HCT116 (cell line): ENCODE measurements around the gene TFB2M. TPM values are rescaled to one million over a fixed set of nuclear protein-coding genes. Genes with fewer than 3 reads are reported as not detected.

ENCODE experiments used
- ATAC-seq: fragments of 200-7000 bp; cut with Tn5 transposase; 2 replicates; pipeline ENCODE4 v1.9.1; 2020; ENCODE audit warnings: mild to moderate bottlenecking, moderate library complexity
- BruUV-seq: library from RNA; stranded (reverse); fragments of 400-500 nt; replicated peaks from 2 replicates; lab custom pipeline; 2021; lab: Mats Ljungman, UMichigan
- CTCF ChIA-PET: fragments of 300-600 bp; sonication (Branson Sonifier 250); formaldehyde crosslinking; loops from one replicate; lab custom pipeline; 2021; ENCODE audit warnings: antibody characterized with exemption; lab: Charles Lee
- POLR2A ChIA-PET: fragments of 300-600, 350-600 bp; sonication (Branson Sonifier 250); formaldehyde crosslinking; loops from one replicate; lab custom pipeline; 2021; ENCODE audit warnings: antibody characterized with exemption; lab: Charles Lee
- RAD21 ChIA-PET, 2 experiments: fragments of 300-600 bp; sonication (Branson Sonifier 250); formaldehyde crosslinking; loops; one replicate each; lab custom pipeline; 2023; ENCODE audit warnings: low total read pairs in 2 of 2; ENCODE audit not compliant: uncharacterized antibody in 2 of 2, unreplicated experiment in 2 of 2, low non-redundant PET in 1 of 2; lab: Charles Lee
- DNase-seq: peaks from one replicate; pipeline ENCODE4 v3.0.0-alpha.2; 2010; ENCODE audit warnings: low read depth, low spot score
- H2AFZ ChIP-seq: fragments of 200-600 bp; shearing (Covaris generic), sonication (generic); 2 replicates; pipeline ENCODE4 v1.6.1; 2017; ENCODE audit warnings: low read depth, mixed run types, mixed read lengths, antibody characterized with exemption, low read length; ENCODE audit not compliant: poor library complexity, severe bottlenecking
- H3K27ac ChIP-seq: 2 replicates; pipeline ENCODE4 v1.5.1; 2012; ENCODE audit warnings: low read depth, low read length
- H3K27me3 ChIP-seq: fragments of 200-600 bp; sonication (generic); 2 replicates; pipeline ENCODE4 v1.6.1; 2016; ENCODE audit warnings: mixed run types, low read length, mixed read lengths; ENCODE audit not compliant: insufficient read depth
- H3K36me3 ChIP-seq, 2 experiments: fragments of 200-500 bp in 1 of 2; fragments of 200-600 bp in 1 of 2; sonication (Bioruptor generic) in 1 of 2; sonication (generic) in 1 of 2; 2 replicates each; pipeline versions ENCODE4 v1.5.1 to v1.6.1; 2014 to 2016; ENCODE audit warnings: low read length in 2 of 2, inconsistent platforms in 1 of 2, mixed read lengths in 1 of 2, mixed run types in 1 of 2; ENCODE audit not compliant: insufficient read depth in 2 of 2, control insufficient read depth in 1 of 2
- H3K4me1 ChIP-seq, 2 experiments: fragments of 200-600 bp in 1 of 2; sonication (generic) in 1 of 2; 2 replicates each; pipeline versions ENCODE4 v1.5.1 to v1.6.1; 2012 to 2017; ENCODE audit warnings: low read length in 2 of 2, inconsistent platforms in 1 of 2, mild to moderate bottlenecking in 1 of 2, mixed read lengths in 1 of 2, mixed run types in 1 of 2, moderate library complexity in 1 of 2; ENCODE audit not compliant: insufficient read depth in 2 of 2, control insufficient read depth in 1 of 2
- H3K4me2 ChIP-seq: fragments of 200-600 bp; sonication (generic); 2 replicates; pipeline ENCODE4 v1.6.1; 2017; ENCODE audit warnings: mixed run types, low read length, mixed read lengths
- H3K4me3 ChIP-seq, 2 experiments: fragments of 200-600 bp in 1 of 2; sonication (generic) in 1 of 2; replicated peaks in 1 of 2; 2 replicates each; pipeline ENCODE4 v1.5.1; 2011 to 2016; ENCODE audit warnings: low read length in 2 of 2, control low read depth in 1 of 2, low read depth in 1 of 2, mild to moderate bottlenecking in 1 of 2, mixed read lengths in 1 of 2, mixed run types in 1 of 2
- H3K79me2 ChIP-seq: fragments of 200-600 bp; sonication (generic); 2 replicates; pipeline ENCODE4 v1.6.1; 2017; ENCODE audit warnings: mild to moderate bottlenecking, mixed run types, low read length, moderate library complexity, mixed read lengths; ENCODE audit not compliant: insufficient read depth
- H3K9ac ChIP-seq: fragments of 200-600 bp; sonication (generic); 2 replicates; pipeline ENCODE4 v1.6.1; 2016; ENCODE audit warnings: low read length, mixed read lengths
- H3K9me2 ChIP-seq: fragments of 200-600 bp; sonication (generic), shearing (Covaris generic); 2 replicates; pipeline ENCODE4 v1.6.1; 2017; ENCODE audit warnings: mixed run types, mild to moderate bottlenecking, moderate library complexity; ENCODE audit not compliant: insufficient read depth
- H3K9me3 ChIP-seq, 2 experiments: fragments of 200-500 bp in 1 of 2; fragments of 200-600 bp in 1 of 2; sonication (Bioruptor generic) in 1 of 2; sonication (generic) in 1 of 2; 2 replicates each; pipeline ENCODE4 v1.6.1; 2014 to 2017; ENCODE audit warnings: low read length in 2 of 2, mixed read lengths in 2 of 2, inconsistent platforms in 1 of 2, low read depth in 1 of 2, mild to moderate bottlenecking in 1 of 2, mixed run types in 1 of 2, moderate library complexity in 1 of 2; ENCODE audit not compliant: control insufficient read depth in 1 of 2, insufficient read depth in 1 of 2
- H4K20me1 ChIP-seq: fragments of 200-600 bp; sonication (generic), shearing (Covaris generic); 2 replicates; pipeline ENCODE4 v1.6.1; 2017; ENCODE audit warnings: mixed run types, mild to moderate bottlenecking, moderate library complexity; ENCODE audit not compliant: insufficient read depth
- CEBPB ChIP-seq: IDR thresholded peaks from 2 replicates; pipeline ENCODE4 v1.6.1; 2012; ENCODE audit warnings: low read depth
- EGR1 ChIP-seq: IDR thresholded peaks from 2 replicates; pipeline ENCODE4 v1.6.1; 2012; ENCODE audit warnings: low read depth
- ELF1 ChIP-seq: IDR thresholded peaks from 2 replicates; pipeline ENCODE4 v1.6.1; 2012; ENCODE audit warnings: low read depth, borderline replicate concordance
- EZH2 ChIP-seq: fragments of 200-600 bp; sonication (generic); IDR thresholded peaks from 2 replicates; pipeline ENCODE4 v1.6.1; 2017; ENCODE audit warnings: antibody characterized with exemption, mixed run types
- EZH2phosphoT487 ChIP-seq: fragments of 200-600 bp; IDR thresholded peaks from 2 replicates; pipeline ENCODE4 v1.6.1; 2018; ENCODE audit warnings: antibody characterized with exemption, borderline replicate concordance
- JUND ChIP-seq: IDR thresholded peaks from 2 replicates; pipeline ENCODE4 v1.6.1; 2012
- POLR2A ChIP-seq: IDR thresholded peaks from 2 replicates; pipeline ENCODE4 v1.7.0; 2011; ENCODE audit warnings: borderline replicate concordance; ENCODE audit not compliant: insufficient read depth, insufficient read length; ENCODE audit errors: extremely low read depth
- POLR2AphosphoS5 ChIP-seq: IDR thresholded peaks from 2 replicates; pipeline ENCODE4 v1.6.1; 2011; ENCODE audit warnings: mild to moderate bottlenecking, low read depth, low read length, moderate library complexity
- SIN3A ChIP-seq: IDR thresholded peaks from 2 replicates; pipeline ENCODE4 v1.6.1; 2012; ENCODE audit warnings: low read depth
- SP1 ChIP-seq: IDR thresholded peaks from 2 replicates; pipeline ENCODE4 v1.6.1; 2012; ENCODE audit warnings: low read depth
- TCF7L2 ChIP-seq: IDR thresholded peaks from 2 replicates; pipeline ENCODE4 v1.7.0; 2011; ENCODE audit warnings: borderline replicate concordance, inconsistent platforms; ENCODE audit not compliant: insufficient read depth, insufficient read length; ENCODE audit errors: extremely low read depth
- ZFX ChIP-seq: fragments of 450-650 bp; IDR thresholded peaks from 2 replicates; pipeline ENCODE4 v1.6.1; 2017
- ZNF274 ChIP-seq: fragments of 200-500 bp; sonication (Bioruptor generic); IDR thresholded peaks from 2 replicates; pipeline ENCODE4 v1.6.1; 2014; ENCODE audit warnings: mild to moderate bottlenecking, low read depth, low read length, inconsistent platforms
- intact Hi-C: fragments of 100-400 bp; cut with micrococcal nuclease; formaldehyde crosslinking; loops from 2 replicates; pipeline ENCODE4 v1.10.0; 2022
- total RNA-seq: library from RNA; stranded (reverse); gene quantifications from one replicate; pipeline ENCODE4 v1.2.1, GENCODE V29; 2021; ENCODE audit not compliant: unreplicated experiment
- TF ChIP-seq, protein P1 (sequence below): IDR thresholded peaks from 2 replicates; pipeline ENCODE4 v1.6.1; 2012
- TF ChIP-seq, protein P2 (sequence below): IDR thresholded peaks from 2 replicates; pipeline ENCODE4 v1.6.1; 2012
- TF ChIP-seq, protein P3 (sequence below): IDR thresholded peaks from 2 replicates; pipeline ENCODE4 v1.6.1; 2012; ENCODE audit warnings: low read depth

TFB2M gene
- total RNA-seq, 1 experiment from 2014 or later: 24.4 TPM

DNA sequence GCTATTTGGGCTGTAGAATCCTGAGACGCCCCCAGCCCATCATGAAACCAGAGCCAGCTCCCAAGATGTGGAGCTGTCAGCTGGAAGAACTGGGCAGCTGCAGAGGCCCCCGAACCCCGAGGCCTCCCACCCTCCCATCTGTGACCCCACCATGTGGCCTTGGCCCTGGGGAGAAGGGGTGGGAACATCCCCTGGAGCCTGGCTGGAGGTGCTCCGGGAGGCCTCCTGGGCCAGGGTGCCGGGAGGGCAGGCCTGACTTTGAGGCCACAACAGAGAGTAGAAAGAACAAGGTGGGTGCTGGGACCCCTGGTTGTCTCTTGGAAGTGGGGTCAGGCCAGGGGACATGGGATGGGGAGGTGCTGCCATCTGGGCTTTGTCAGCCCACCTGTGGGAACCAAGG, 53.0 kb downstream of the TFB2M start:
- Histone ChIP-seq H3K4me2 (no peak overlapping the region), H2AFZ (no peak overlapping the region), H3K9me3 (peaks cover 14 to 17% of the 10 kb centered on the region in 2 experiments; a peak in 2 of 4 replicates), H3K27me3 (no peaks in the 10 kb centered on the region), H4K20me1 (no peaks in the 10 kb centered on the region), H3K27ac (no peak overlapping the region), H3K4me3 (no peak overlapping the region), H3K4me1 (no peaks in the 10 kb centered on the region), H3K9me2 (no peaks in the 10 kb centered on the region), H3K9ac (no peak overlapping the region), H3K79me2 (no peaks in the 10 kb centered on the region), H3K36me3 (no peaks in the 10 kb centered on the region)
- TF ChIP-seq EZH2phosphoT487: no peak
- TF ChIP-seq EZH2: no peak
- TF ChIP-seq, protein P1, sequence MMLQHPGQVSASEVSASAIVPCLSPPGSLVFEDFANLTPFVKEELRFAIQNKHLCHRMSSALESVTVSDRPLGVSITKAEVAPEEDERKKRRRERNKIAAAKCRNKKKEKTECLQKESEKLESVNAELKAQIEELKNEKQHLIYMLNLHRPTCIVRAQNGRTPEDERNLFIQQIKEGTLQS: no peak
- no peak for TF ChIP-seq ZFX
- no peak for TF ChIP-seq SP1
- TF ChIP-seq, protein P2, sequence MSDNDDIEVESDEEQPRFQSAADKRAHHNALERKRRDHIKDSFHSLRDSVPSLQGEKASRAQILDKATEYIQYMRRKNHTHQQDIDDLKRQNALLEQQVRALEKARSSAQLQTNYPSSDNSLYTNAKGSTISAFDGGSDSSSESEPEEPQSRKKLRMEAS: no peak
- no peak for TF ChIP-seq CEBPB
- TF ChIP-seq ZNF274: no peak
- TF ChIP-seq POLR2AphosphoS5: no peak
- TF ChIP-seq POLR2A: no peak
- ChIA-PET POLR2A (no interaction called here), CTCF (no interaction called here), RAD21 (no interaction called here)
- no peak for ATAC-seq
- DNase-seq: no peak
- intact Hi-C loops: no loop called here
- BruUV-seq: no TSS peak

DNA sequence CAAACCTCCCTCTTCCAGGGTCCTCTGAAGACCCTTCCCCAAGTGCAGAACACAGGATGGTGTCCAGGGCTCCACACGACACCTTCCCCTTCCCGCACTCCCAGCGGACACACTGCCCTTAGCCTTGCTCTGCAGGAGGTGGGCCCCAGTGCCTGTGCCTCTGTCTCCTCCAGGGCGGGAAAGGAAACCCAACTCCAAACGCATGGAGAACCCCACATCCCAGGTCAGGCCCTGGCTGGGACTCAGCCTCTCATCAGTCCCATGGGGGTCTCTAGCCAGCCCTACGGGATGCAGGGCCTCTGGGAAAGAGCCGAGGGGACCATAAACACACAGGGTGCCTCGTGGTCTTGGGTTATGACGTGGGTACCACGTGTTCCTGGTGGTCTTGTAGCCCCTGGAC, 53.4 kb downstream of the TFB2M start:
- Histone ChIP-seq H2AFZ (no peak overlapping the region), H3K9ac (no peak overlapping the region), H3K79me2 (no peaks in the 10 kb centered on the region), H4K20me1 (no peaks in the 10 kb centered on the region), H3K4me3 (no peak overlapping the region), H3K4me2 (no peak overlapping the region), H3K9me3 (peaks cover 14 to 17% of the 10 kb centered on the region in 2 experiments; a peak in 2 of 4 replicates), H3K36me3 (no peaks in the 10 kb centered on the region), H3K27me3 (no peaks in the 10 kb centered on the region), H3K4me1 (peaks cover 0 to 1% of the 10 kb centered on the region in 2 experiments; a peak in 1 of 4 replicates), H3K27ac (no peak overlapping the region), H3K9me2 (no peaks in the 10 kb centered on the region)
- no peak for TF ChIP-seq ZFX
- TF ChIP-seq SIN3A: no peak
- no peak for TF ChIP-seq EZH2phosphoT487
- no peak for TF ChIP-seq EZH2
- no peak for TF ChIP-seq EGR1
- no peak for TF ChIP-seq JUND
- TF ChIP-seq, protein P3, sequence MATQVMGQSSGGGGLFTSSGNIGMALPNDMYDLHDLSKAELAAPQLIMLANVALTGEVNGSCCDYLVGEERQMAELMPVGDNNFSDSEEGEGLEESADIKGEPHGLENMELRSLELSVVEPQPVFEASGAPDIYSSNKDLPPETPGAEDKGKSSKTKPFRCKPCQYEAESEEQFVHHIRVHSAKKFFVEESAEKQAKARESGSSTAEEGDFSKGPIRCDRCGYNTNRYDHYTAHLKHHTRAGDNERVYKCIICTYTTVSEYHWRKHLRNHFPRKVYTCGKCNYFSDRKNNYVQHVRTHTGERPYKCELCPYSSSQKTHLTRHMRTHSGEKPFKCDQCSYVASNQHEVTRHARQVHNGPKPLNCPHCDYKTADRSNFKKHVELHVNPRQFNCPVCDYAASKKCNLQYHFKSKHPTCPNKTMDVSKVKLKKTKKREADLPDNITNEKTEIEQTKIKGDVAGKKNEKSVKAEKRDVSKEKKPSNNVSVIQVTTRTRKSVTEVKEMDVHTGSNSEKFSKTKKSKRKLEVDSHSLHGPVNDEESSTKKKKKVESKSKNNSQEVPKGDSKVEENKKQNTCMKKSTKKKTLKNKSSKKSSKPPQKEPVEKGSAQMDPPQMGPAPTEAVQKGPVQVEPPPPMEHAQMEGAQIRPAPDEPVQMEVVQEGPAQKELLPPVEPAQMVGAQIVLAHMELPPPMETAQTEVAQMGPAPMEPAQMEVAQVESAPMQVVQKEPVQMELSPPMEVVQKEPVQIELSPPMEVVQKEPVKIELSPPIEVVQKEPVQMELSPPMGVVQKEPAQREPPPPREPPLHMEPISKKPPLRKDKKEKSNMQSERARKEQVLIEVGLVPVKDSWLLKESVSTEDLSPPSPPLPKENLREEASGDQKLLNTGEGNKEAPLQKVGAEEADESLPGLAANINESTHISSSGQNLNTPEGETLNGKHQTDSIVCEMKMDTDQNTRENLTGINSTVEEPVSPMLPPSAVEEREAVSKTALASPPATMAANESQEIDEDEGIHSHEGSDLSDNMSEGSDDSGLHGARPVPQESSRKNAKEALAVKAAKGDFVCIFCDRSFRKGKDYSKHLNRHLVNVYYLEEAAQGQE: no peak
- no peak for TF ChIP-seq SP1
- TF ChIP-seq TCF7L2: no peak
- TF ChIP-seq ZNF274: no peak
- TF ChIP-seq POLR2A: no peak
- TF ChIP-seq, protein P2: no peak
- no peak for TF ChIP-seq ELF1
- RAD21 ChIA-PET: no interaction called here
- CTCF ChIA-PET: no interaction called here
- DNase-seq (no peak), ATAC-seq (no peak)
- BruUV-seq: no TSS peak
- POLR2A ChIA-PET: no interaction called here
- intact Hi-C loops: no loop called here
